GM19238 (cell line): Measurements from ENCODE around the gene SEC14L6.
A peak's percentile ranks its signal among the peaks of the same experiment; 100 is the strongest.

Experiments
- DNase-seq: peaks from one replicate; pipeline ENCODE4 v3.0.0; 2011; ENCODE audit warnings: low spot score; ENCODE audit not compliant: insufficient read length

The SEC14L6 gene

DNA sequence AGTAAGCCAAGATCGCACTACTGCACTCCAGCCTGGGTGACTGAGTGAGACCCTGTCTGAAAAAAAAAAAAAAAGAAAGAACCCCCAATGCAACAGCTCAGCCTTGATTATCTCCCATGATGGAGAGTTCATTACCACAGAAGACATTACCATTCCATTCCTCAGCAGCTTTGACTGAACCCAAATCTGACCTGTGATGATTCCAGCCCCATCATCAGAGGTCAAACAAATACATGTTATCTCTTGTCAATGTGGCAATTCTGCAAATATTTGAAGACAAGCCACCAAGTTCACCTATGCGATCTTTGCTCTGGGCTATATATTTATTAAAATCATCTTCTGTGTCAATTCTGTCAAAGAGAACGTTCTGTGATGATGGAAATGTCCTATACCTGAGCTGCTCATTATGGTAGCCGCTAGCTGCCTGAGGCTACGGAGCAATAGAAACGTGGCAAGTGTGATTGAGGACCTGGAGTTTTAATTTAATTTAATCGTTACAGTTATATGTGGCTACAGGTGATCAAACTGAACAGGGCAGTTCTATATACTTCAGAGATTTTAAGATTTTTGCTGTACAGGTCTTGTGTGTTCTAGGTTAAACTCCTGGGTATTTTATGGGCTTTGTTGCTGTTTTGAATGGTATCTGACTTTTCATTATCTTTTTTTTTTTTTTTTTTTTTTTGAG lies 48.9 kb downstream of the SEC14L6 start:
- no peak for DNase-seq

DNA sequence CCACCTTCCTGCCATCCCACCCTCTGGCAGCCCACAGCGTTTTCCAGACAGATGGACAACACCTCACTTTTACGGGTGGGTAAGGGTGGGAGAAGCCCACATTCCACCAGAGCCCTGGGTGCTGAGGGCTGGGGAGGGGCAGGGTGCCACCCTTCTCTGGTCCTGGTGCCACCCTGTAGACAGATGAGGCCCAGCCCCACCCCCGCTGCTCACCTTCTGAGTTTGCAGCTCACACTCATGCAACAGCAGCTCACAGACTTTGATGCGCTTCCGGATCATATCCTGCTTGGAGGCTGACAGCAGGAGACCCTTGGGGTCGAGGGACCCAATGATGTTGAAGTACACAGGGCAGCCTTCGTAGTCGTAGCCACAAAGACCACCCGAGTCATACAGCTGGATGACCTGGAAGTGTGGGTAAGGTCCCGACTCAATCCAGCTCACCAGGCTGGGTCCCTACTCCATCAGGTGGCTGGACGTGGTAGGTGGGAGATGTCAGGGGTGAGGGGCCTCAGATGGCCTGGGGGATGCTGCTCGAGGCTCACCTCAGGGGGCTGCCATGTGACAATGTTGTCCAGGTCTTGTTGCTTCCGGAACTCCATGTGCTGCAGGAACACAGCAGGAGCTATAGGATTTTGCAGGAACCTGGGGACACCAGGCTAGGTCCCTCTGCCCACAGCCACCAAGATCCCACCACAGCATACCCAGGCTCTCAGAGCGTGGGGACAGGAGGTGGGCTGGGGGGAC lies 51.3 kb downstream of the SEC14L6 start:
- DNase-seq: no peak

DNA sequence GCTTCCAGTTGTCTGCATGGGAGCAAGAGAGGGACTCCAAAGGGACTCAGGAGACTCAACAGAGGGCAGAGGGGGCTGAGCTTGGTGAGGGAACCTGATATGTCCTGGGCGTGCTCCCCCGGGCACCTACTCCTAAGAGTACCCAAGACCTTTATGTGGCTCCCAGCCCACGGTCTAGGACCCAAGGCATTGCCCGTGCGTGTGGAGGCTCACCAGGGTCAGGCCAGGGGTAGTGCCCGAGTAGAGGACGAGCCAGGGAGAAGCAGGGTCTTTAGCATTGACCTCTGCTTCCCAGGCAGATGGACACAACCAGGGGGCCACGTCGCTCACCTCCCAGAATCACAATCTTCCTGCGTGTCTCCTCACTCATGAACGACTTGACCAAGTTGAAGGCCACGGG lies 54.4 kb downstream of the SEC14L6 start:
- no peak for DNase-seq

DNA sequence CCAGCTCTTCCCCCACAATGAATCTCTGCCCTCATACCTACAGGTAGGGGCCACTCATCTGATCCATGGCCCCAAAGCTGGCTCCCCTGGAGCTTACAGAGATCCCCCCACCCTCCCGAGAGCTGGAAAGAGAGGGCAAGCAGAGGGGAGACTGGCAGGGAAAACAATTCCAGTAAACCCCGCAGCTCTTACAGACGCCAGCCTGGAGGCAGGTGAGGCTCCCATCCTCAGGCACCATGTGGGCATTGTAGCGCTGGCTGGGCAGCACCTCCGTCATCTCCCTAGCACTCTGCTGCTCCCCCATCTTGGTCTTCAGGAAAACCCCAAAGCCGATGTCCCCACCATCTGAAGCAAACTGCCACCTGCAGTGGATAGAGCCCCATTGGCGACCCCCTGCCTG lies 55.2 kb downstream of the SEC14L6 start:
- DNase-seq: no peak

DNA sequence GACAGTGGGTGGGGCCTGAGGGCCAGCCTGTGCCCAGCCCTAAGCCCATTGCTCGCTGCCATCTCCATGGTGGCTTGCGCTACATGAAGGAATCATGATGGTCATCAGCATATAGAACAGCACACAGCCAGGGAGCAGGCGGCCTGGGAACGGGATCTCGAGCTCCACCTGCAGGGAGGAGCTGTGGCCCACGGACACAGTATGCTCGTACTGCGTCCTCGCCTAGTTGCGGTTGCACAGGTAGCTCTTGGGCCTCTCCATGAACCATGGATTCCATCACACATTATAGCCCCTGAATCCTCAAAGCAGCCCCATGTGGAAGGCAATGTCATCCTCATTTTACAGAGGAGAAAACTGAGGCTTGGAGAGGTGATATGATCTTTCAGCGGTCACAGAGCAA lies 56.1 kb downstream of the SEC14L6 start:
- DNase-seq: no peak

DNA sequence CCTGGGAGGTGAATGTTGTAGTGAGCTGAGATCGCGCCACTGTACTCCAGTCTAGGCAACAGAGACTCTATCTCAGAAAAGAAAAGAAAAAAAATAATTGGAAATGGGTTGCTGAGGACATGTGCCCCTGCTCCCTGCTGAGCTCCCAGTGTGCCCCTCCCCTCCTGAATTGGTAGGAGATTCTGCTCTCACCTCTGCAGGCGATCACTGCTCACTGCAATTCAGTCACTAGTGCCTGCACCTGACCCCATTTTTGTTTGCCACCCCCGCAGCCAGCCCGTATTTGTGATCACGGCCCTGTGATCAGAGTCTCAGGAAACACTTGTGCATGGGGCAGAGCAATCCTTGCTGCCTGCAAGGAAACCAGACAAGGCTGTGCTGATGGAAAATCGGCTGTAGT lies 58.4 kb downstream of the SEC14L6 start:
- no peak for DNase-seq

DNA sequence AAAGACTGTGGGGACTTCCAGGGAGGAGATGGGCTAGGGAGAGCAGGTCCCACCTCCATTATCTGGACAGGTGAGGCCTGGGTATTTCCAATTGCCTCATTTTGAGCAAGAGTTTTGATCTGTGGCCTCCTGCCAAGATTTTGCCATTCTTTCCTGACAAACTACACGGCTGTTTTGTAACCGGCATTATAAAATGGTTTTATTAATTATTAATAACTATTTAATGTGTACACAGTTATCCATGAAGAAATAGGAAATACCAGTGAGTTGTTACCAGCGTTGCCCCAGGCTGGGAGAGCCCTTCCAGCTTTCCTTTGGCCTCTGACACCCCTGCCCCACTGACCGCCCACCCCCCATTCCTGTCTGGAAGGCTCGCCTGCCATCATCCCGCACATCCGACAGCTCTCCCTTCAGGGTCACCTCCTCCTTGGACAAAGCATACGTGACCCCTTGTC lies 59.9 kb downstream of the SEC14L6 start:
- DNase-seq: no peak

DNA sequence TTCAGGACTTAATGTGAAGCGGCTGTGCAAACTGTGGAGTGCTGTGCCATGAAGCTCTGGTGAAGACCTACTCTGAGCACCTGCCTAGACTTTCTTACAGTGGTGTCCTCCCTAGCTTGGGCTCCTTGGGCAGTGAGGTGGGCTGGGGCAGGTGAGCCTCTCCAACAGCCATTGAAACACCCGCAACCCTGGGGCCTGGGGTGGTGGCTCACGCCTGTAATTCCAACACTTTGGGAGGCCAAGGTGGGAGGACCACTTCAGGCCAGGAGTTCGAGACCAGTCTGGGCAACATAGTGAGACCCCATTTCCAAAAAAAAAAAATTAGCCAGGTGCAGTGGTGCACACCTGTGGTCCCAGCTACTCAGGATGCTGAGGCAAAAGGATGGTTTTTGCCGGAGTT lies 60.4 kb downstream of the SEC14L6 start:
- no peak for DNase-seq

DNA sequence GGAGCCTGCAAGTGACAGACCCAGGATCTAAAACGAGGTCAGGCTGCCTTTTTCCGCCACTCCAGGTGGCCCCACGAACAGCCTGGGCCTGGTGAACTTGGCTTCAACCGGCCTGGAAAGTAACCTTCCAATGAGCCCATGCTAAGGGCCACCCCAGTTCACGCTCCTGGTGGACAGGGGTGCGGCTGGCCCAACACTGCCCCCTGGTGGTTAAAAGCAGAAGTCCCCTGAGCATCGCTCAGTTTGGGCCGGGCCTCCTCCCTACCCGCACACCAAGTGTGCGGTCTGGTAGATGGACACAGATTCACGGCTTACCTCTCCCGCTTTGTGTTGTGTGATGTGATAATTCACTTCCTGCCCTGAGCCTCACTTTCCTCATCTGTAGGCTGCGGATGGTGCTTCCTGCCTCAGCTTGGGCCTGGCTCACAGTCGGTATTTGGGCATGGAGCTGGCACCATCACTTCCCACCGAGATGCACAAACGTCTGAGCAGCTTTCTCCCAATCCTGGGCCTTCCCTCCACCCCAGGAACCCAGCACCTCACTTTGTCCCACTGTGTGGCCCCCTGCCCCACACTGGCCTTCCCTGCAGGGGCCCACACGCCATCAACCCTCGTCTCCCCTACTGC lies 61.1 kb downstream of the SEC14L6 start:
- DNase-seq: peak; percentile 89

DNA sequence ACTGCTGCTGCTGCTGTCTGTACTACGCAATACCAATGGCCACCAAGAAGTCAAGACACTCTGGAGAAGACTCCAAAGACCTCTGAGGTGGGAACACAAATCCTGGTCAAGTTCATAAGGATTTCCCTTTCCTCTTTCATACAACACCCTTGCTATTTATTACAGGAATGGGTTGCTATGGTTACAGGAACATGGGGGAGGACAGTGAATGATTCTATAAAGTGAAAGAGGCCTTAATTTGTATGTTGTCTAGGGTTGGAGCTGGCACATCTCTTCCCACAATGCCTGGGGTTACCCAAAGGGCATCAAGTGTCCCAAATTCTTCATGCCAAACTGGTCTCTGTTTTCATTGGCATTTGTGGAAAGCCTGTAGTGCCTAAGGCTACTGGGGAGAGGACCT lies 63.4 kb downstream of the SEC14L6 start:
- no peak for DNase-seq

DNA sequence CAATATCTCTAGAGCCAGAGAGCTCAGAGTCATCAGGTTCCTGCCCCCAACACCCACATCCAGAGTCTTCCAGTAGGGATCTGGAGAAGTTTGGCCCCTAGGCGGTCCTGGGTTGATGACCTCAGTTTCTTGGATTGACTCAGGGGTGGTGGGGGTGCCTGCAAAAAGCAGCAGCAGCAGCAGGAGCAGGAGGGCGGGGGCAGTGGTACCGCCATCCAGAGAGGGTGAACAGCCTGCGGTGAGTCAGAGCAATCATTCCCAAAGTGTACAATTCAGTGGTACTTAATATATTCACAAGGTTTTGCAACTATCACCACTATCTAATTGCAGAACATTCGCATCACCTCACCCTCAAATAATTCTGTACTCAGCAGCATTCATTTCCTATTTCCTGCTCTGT lies 64.8 kb downstream of the SEC14L6 start:
- no peak for DNase-seq

DNA sequence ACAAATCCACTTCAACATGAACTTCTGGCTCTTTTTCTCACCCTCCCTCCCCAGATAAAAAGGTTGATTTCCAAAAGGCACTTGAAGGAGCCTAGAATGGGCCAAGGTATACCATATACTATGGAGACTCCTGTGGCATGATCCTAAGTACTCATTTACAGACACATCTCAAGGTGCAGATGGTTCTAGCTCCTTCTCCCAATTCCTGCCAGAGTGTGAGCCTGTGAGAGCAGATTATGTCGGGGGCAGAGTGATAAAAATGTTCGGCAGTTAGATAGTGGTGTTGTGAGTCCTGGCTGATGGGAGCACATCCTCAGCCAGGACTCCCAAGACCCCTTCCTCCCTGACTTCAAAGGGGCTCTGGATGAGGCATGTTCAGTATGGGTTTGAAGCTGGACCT lies 66.6 kb downstream of the SEC14L6 start:
- no peak for DNase-seq

DNA sequence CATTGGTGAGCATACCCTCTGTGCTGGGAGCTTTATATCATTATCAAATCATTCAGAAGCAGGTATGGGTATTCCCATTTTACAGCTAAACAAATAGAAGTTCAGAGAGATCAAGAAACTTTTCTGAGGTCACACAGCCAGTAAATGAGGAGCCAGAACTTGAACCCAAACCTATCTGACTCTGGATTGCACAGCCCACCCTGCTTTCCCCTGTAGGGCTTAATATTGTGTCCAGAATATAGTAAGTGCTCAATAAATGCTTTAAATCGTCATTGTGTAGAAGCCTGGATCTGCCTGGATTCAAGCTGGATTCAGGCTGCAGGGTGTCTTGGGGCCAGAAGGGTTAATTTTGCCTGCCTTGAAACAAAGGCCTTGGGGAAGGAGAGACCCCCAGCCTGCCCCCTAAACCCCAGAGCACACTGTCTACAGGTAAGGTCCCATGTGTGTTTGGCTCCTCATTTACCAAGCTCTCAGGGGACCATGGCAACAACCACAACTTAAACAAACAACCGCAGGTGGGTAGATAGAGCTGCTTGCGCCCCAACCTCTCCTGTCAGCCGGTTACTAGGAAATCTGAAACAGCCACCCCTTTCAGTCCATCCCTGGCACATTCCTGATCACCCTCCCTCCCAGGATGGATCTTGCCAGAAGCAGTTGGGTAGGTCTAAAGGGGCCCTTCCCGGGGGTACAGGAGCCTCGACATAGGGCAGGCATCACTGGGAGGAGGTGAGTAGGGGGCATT lies 71.7 kb downstream of the SEC14L6 start:
- DNase-seq: no peak

DNA sequence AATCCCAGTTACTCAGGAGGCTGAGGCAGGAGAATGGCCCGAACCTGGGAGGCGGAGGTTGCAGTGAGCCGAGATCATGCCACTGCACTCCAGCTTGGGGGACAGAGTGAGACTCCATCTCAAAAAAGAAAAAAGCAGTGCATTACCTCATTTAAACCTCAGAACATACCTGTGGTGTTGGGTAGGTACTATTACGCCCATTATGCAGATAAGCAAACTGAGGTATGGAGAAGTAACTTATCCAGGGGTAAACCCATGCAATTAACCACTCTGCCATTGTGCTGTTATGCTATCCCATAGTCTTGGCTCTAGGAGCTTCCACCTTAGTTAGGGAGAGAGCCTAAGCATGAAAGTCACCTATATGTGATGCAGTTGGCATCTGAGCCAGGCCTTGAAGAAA lies 72.4 kb downstream of the SEC14L6 start:
- DNase-seq: no peak

DNA sequence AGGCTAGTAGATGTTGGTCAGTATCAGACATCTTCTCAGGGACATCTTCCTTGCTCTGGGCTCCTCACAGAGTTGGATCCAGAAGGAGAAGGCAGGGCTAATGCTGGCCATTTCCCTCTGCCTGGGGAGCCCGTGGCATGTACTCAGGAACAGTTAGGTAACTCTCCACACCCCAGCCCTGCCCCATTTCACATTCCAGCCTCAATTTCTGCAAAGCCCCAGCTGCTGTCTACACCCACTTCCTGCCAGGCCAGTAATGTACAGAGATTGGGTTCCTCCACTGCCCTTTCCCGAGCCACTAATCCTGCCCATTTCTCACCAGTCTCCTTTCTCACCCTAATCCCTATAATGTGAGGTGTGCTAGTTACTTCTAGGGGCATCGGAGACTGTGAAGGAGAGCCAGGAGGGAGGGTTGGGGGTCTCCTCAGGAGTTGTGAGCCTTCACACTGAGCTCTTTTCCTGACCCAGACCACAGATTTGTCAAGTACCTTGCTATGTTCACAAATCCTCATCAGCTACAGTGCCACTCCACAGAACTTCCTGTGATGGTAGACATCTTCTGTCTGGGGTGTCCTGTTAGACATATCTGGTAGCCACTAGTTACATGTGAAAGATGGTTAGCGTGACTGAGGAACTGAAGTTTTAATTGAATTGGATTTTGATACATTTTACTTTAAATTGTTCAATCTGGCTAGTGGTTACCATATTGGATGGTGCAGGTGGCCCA lies 73.4 kb downstream of the SEC14L6 start:
- DNase-seq: no peak
